ES-I3 (cell line): Measurements from ENCODE around the gene PCBP4.
A peak's percentile ranks its signal among the peaks of the same experiment; 100 is the strongest.
"Not testable (repeated sequence)": the region's sequence is repeated elsewhere in the genome, so short reads cannot be mapped to it uniquely, and the experiment has no call there.

Experiments
- H3K36me3 ChIP-seq: 2 replicates; pipeline ENCODE4 v1.6.1; 2013; ENCODE audit warnings: mild to moderate bottlenecking, low read length, control low read depth, moderate library complexity; ENCODE audit not compliant: insufficient read depth
- H3K4me1 ChIP-seq: 2 replicates; pipeline ENCODE4 v1.6.1; 2013; ENCODE audit warnings: mild to moderate bottlenecking, control low read depth, low read length; ENCODE audit not compliant: insufficient read depth
- H3K9ac ChIP-seq: 2 replicates; pipeline ENCODE4 v1.6.1; 2013; ENCODE audit warnings: low read depth, mild to moderate bottlenecking, low read length, moderate library complexity
- H3K9me3 ChIP-seq: 2 replicates; pipeline ENCODE4 v1.6.1; 2013; ENCODE audit warnings: mild to moderate bottlenecking, low read length, moderate library complexity; ENCODE audit not compliant: control insufficient read depth, insufficient read depth

The PCBP4 gene

GRCh38 chr3:52001443-52001974 lies 34.3 kb upstream of the PCBP4 start:
- no peaks in the 10 kb centered on the region for H3K36me3 ChIP-seq
- no peaks in the 10 kb centered on the region for H3K9me3 ChIP-seq
- H3K4me1 ChIP-seq = peaks cover 29% of the 10 kb centered on the region
- no peak overlapping the region for H3K9ac ChIP-seq

GRCh38 chr3:51999846-52000245 lies 32.6 kb upstream of the PCBP4 start:
- no peaks in the 10 kb centered on the region for H3K9me3 ChIP-seq
- H3K9ac ChIP-seq = no peak overlapping the region
- H3K4me1 ChIP-seq = peaks cover 24% of the 10 kb centered on the region
- H3K36me3 ChIP-seq = peaks cover 4% of the 10 kb centered on the region

- Histone ChIP-seq H3K9me3 (no peaks in the 10 kb centered on the region), H3K9ac (no peak overlapping the region), H3K36me3 (peaks cover 14% of the 10 kb centered on the region), H3K4me1 (peaks cover 33% of the 10 kb centered on the region)
Observed at GRCh38 chr3:51998774-51999173, 31.5 kb upstream of the PCBP4 start.

- H3K36me3 ChIP-seq = peaks cover 16% of the 10 kb centered on the region
- H3K9me3 ChIP-seq = no peaks in the 10 kb centered on the region
Observed at GRCh38 chr3:51997935-51998596, 30.8 kb upstream of the PCBP4 start.

GRCh38 chr3:51997172-51997571 lies 29.9 kb upstream of the PCBP4 start:
- no peaks in the 10 kb centered on the region for H3K9me3 ChIP-seq
- peaks cover 23% of the 10 kb centered on the region for H3K4me1 ChIP-seq

More at GRCh38 chr3:51997935-51998596, 30.8 kb upstream of the PCBP4 start:
- peak overlapping the region; percentile 17; the same call in 1 of the 2 replicates for H3K9ac ChIP-seq
- H3K4me1 ChIP-seq = peaks cover 31% of the 10 kb centered on the region

GRCh38 chr3:51995346-51996163 lies 28.3 kb upstream of the PCBP4 start, which contains the start of gene RPL29:
TSS of gene RPL29 (minus strand) at chr3:51995895. CDS start at chr3:51995461, 434 bp downstream.
- peak within 1 kb of the TSS; percentile 83 for H3K9ac ChIP-seq
- H3K36me3 ChIP-seq = peaks cover 16% of the 10 kb centered on the region

More at GRCh38 chr3:51997172-51997571, 29.9 kb upstream of the PCBP4 start:
- Histone ChIP-seq H3K9ac (no peak overlapping the region), H3K36me3 (peaks cover 16% of the 10 kb centered on the region)

GRCh38 chr3:51994530-51994929 lies 27.3 kb upstream of the PCBP4 start:
- Histone ChIP-seq H3K9me3 (no peaks in the 10 kb centered on the region), H3K4me1 (peaks cover 18% of the 10 kb centered on the region)

More at GRCh38 chr3:51995346-51996163, 28.3 kb upstream of the PCBP4 start, which contains the start of gene RPL29:
- no peaks in the 10 kb centered on the region for H3K9me3 ChIP-seq
- H3K4me1 ChIP-seq = peaks cover 18% of the 10 kb centered on the region

GRCh38 chr3:51993657-51994056 lies 26.4 kb upstream of the PCBP4 start:
- H3K36me3 ChIP-seq = peaks cover 16% of the 10 kb centered on the region
- peaks cover 18% of the 10 kb centered on the region for H3K4me1 ChIP-seq
- H3K9ac ChIP-seq, H3K9me3 ChIP-seq: not testable (repeated sequence)

More at GRCh38 chr3:51994530-51994929, 27.3 kb upstream of the PCBP4 start:
- Histone ChIP-seq H3K9ac (peak overlapping the region; percentile 83), H3K36me3 (peaks cover 16% of the 10 kb centered on the region)

- no peak overlapping the region for H3K9ac ChIP-seq
- peaks cover 16% of the 10 kb centered on the region for H3K36me3 ChIP-seq
- H3K4me1 ChIP-seq = peaks cover 11% of the 10 kb centered on the region; the same call in 1 of the 2 replicates
- H3K9me3 ChIP-seq = no peaks in the 10 kb centered on the region
Observed at GRCh38 chr3:51992017-51992682, 24.9 kb upstream of the PCBP4 start.

GRCh38 chr3:51990501-51990971 lies 23.3 kb upstream of the PCBP4 start:
- not testable (repeated sequence) for H3K9me3 ChIP-seq, H3K9ac ChIP-seq
- Histone ChIP-seq H3K36me3 (peaks cover 16% of the 10 kb centered on the region), H3K4me1 (peaks cover 11% of the 10 kb centered on the region; the same call in 1 of the 2 replicates)

GRCh38 chr3:51988286-51989146 lies 21.3 kb upstream of the PCBP4 start:
- peaks cover 1% of the 10 kb centered on the region; the same call in 1 of the 2 replicates for H3K36me3 ChIP-seq
- no peaks in the 10 kb centered on the region for H3K9me3 ChIP-seq
- peaks cover 5% of the 10 kb centered on the region; the same call in 1 of the 2 replicates for H3K4me1 ChIP-seq
- no peak overlapping the region for H3K9ac ChIP-seq

- no peak overlapping the region for H3K9ac ChIP-seq
- peaks cover 5% of the 10 kb centered on the region; the same call in 1 of the 2 replicates for H3K4me1 ChIP-seq
- H3K36me3 ChIP-seq = no peaks in the 10 kb centered on the region
- no peaks in the 10 kb centered on the region for H3K9me3 ChIP-seq
Observed at GRCh38 chr3:51987568-51987967, 20.3 kb upstream of the PCBP4 start.
